C4-2B (cell line): ENCODE data around the gene ERC2.

Experiments used
- CTCF ChIP-seq: fragments of 450-650 bp; conservative IDR thresholded peaks from 2 replicates; pipeline ENCODE4 v1.5.1; 2017; ENCODE audit warnings: mild to moderate bottlenecking
- ZFX ChIP-seq: fragments of 450-650 bp; IDR thresholded peaks from 2 replicates; pipeline ENCODE4 v1.6.1; 2017

- no peak for TF ChIP-seq ZFX
- TF ChIP-seq CTCF = no peak
Observed at GRCh38 chr3:56408761-56409196, 59.5 kb downstream of the ERC2 start.
